Stomach (tissue), 4 donors: ENCODE measurements around the gene KRABD2.

Experiments used
- EP300 ChIP-seq: sonication (generic); formaldehyde crosslinking; IDR thresholded peaks from one replicate; pipeline ENCODE4 v1.6.1; 2017; ENCODE audit warnings: antibody characterized with exemption
- POLR2A ChIP-seq, 4 donors: fragments of 450-650 bp; IDR thresholded peaks; one replicate each; pipeline ENCODE4 v1.6.1; 2016; ENCODE audit warnings: antibody characterized with exemption in 4 of 4, control low read depth in 2 of 4, mild to moderate bottlenecking in 1 of 4, moderate library complexity in 1 of 4
- POLR2AphosphoS5 ChIP-seq, 3 donors: sonication (generic); formaldehyde crosslinking; IDR thresholded peaks; one replicate each; pipeline ENCODE4 v1.6.1; 2016; ENCODE audit warnings: antibody characterized with exemption in 3 of 3
- TF ChIP-seq, protein P1 (sequence below), 7 experiments: fragments of 450-650 bp in 4 of 7; fragments of 200-600 bp in 3 of 7; sonication (generic) in 3 of 7; IDR thresholded peaks; one replicate each; pipeline ENCODE4 v1.5.1; 2016 to 2019; ENCODE audit warnings: antibody characterized with exemption in 7 of 7, control low read depth in 2 of 7, mild to moderate bottlenecking in 1 of 7

DNA sequence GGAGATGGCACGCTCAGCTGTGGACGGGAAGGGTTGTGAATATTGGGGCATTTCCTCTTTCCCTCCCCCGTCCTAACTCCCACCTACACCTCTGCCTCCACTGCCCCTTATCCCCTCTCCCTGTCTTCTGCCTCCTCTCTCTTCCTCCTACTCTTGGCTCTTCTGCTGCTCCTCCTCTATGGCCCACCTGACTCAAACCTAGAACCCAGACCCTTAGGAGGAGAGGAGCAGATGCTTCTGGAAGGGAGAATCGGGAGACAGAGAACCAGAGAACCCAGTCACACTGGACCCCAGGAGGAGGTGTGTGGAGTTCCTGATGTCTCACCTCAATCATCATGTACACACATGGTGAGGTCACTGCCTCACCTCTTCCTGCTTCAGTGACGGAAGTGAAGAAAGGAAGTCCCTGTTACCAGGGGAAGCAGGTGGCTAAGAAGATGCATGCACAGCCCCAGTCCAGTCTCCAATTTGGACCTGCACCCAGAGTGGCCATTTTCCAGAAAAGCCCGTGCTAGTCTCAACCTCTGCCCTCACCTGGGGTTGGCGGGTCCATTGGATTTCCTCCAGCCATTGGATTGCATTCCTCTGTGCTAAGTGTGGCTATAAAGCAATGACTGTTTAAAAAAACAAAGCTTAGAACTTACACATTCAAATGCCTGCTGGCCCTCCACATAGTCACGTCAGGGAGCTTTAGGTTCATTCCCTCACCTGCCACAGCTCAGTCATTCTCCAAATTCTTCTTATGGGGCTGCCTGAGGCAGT lies 17.1 kb upstream of the KRABD2 start:
- TF ChIP-seq, protein P1, sequence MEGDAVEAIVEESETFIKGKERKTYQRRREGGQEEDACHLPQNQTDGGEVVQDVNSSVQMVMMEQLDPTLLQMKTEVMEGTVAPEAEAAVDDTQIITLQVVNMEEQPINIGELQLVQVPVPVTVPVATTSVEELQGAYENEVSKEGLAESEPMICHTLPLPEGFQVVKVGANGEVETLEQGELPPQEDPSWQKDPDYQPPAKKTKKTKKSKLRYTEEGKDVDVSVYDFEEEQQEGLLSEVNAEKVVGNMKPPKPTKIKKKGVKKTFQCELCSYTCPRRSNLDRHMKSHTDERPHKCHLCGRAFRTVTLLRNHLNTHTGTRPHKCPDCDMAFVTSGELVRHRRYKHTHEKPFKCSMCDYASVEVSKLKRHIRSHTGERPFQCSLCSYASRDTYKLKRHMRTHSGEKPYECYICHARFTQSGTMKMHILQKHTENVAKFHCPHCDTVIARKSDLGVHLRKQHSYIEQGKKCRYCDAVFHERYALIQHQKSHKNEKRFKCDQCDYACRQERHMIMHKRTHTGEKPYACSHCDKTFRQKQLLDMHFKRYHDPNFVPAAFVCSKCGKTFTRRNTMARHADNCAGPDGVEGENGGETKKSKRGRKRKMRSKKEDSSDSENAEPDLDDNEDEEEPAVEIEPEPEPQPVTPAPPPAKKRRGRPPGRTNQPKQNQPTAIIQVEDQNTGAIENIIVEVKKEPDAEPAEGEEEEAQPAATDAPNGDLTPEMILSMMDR (IDR thresholded peaks at IDR 0.05) = no peak
- TF ChIP-seq POLR2A (IDR thresholded peaks at IDR 0.05) = no peak
- no peak for TF ChIP-seq EP300
- peak in 1 of 3 donors; percentile 40 for TF ChIP-seq POLR2AphosphoS5 (IDR thresholded peaks at IDR 0.05)
